HG03095 (cell line): ENCODE measurements around the gene PLCH1.

Experiments
- ATAC-seq: cut with Tn5 transposase; IDR thresholded peaks from one replicate; pipeline ENCODE4 v1.9.1; 2021; ENCODE audit warnings: moderate library complexity; ENCODE audit not compliant: unreplicated experiment

PLCH1 gene

GRCh38 chr3:155688481-155688880 lies 56.4 kb downstream of the PLCH1 start:
- ATAC-seq = no peak

- ATAC-seq = no peak
These were observed 61.5 kb downstream of the PLCH1 start for GRCh38 chr3:155683344-155683720.

GRCh38 chr3:155682426-155683343 lies 62.2 kb downstream of the PLCH1 start:
- no peak for ATAC-seq

GRCh38 chr3:155676252-155676981 lies 68.5 kb downstream of the PLCH1 start:
- ATAC-seq = no peak

GRCh38 chr3:155675094-155675493 lies 69.8 kb downstream of the PLCH1 start:
- ATAC-seq = no peak

GRCh38 chr3:155673421-155673820 lies 71.5 kb downstream of the PLCH1 start:
- ATAC-seq = no peak

- ATAC-seq = no peak
These were observed 74.5 kb downstream of the PLCH1 start for GRCh38 chr3:155670335-155670734.

GRCh38 chr3:155667988-155668387 lies 76.9 kb downstream of the PLCH1 start:
- ATAC-seq = no peak

GRCh38 chr3:155664925-155665695 lies 79.8 kb downstream of the PLCH1 start:
- no peak for ATAC-seq

- ATAC-seq = no peak
These were observed 81.2 kb downstream of the PLCH1 start for GRCh38 chr3:155663467-155664212.

GRCh38 chr3:155661760-155662159 lies 83.1 kb downstream of the PLCH1 start:
- no peak for ATAC-seq

GRCh38 chr3:155661042-155661441 lies 83.8 kb downstream of the PLCH1 start:
- ATAC-seq = no peak

GRCh38 chr3:155658671-155659261 lies 86.1 kb downstream of the PLCH1 start:
- ATAC-seq = no peak

- ATAC-seq = no peak
These were observed 86.9 kb downstream of the PLCH1 start for GRCh38 chr3:155658006-155658405.

- ATAC-seq = no peak
These were observed 87.7 kb downstream of the PLCH1 start for GRCh38 chr3:155657161-155657560.

- ATAC-seq = no peak
These were observed 88.4 kb downstream of the PLCH1 start for GRCh38 chr3:155656466-155656865.

- ATAC-seq = no peak
These were observed 93.2 kb downstream of the PLCH1 start for GRCh38 chr3:155651489-155652218.

GRCh38 chr3:155648013-155648591 lies 96.8 kb downstream of the PLCH1 start:
- no peak for ATAC-seq

GRCh38 chr3:155647206-155647605 lies 97.7 kb downstream of the PLCH1 start:
- no peak for ATAC-seq
